Pancreas (tissue), 10 donors: ENCODE data around the gene IL22. TPM values are rescaled to one million over a fixed set of nuclear protein-coding genes. Genes with fewer than 3 reads are reported as not detected.

ENCODE experiments used
- ATAC-seq, 4 donors: fragments of 200-7000 bp; cut with Tn5 transposase; one replicate each; pipeline versions ENCODE4 v1.8.0 to v1.9.1; 2020; ENCODE audit warnings: mild to moderate bottlenecking in 4 of 4, moderate library complexity in 4 of 4
- DNase-seq, 6 donors: peaks; one replicate each; pipeline ENCODE4 v3.0.0-alpha.2; 2020
- FAIRE-seq: peaks from 2 replicates; lab custom pipeline; 2012; peaks lifted over from hg19 to GRCh38; lab: Jason Lieb, UNC
- H3K27ac ChIP-seq, 4 donors: fragments of 200-600 bp; sonication (generic); 1 replicate in 3 of 4; 2 replicates in 1 of 4; pipeline versions ENCODE4 v1.5.0 to v1.8.0; 2020
- H3K27me3 ChIP-seq, 4 donors: fragments of 200-600 bp; one replicate each; pipeline ENCODE4 v1.8.0; 2021
- H3K36me3 ChIP-seq, 3 donors: fragments of 200-600 bp; sonication (generic) in 1 of 3; one replicate each; pipeline versions ENCODE4 v1.5.0 to v1.8.0; 2020 to 2021
- H3K4me1 ChIP-seq, 3 donors: fragments of 200-600 bp; one replicate each; pipeline ENCODE4 v1.8.0; 2021
- H3K4me3 ChIP-seq, 4 donors: fragments of 200-600 bp; sonication (generic) in 2 of 4; one replicate each; pipeline versions ENCODE4 v1.5.0 to v1.8.0; 2020 to 2021
- H3K9me3 ChIP-seq, 4 donors: fragments of 200-600 bp; one replicate each; pipeline ENCODE4 v1.8.0; 2021
- CTCF ChIP-seq, 4 donors: fragments of 200-600 bp; sonication (generic) in 3 of 4; IDR thresholded peaks; one replicate each; pipeline versions ENCODE4 v1.5.0 to v1.8.0; 2021; ENCODE audit warnings: antibody characterized with exemption in 4 of 4
- WGBS, 2 donors: extraction: QIAGEN DNeasy Blood & Tissue Kit; methylation state at CpG; one replicate each; pipeline ENCODE4 v1.1.7; 2013; 5-methylcytosine and 5-hydroxymethylcytosine counted together
- intact Hi-C, 3 donors: fragments of 100-400 bp; cut with DNase I; formaldehyde crosslinking; loops; one replicate each; pipeline versions ENCODE4 v1.11.1 to v1.14.2; 2022
- polyA plus RNA-seq, 2 donors: library from polyadenylated mRNA; stranded (reverse); fragments of 200-250 nt; gene quantifications; one replicate each; pipeline ENCODE4 v1.2.3, GENCODE V29; 2013
- total RNA-seq, 6 donors: library from RNA; stranded (reverse); fragmentation: NEBNext Ultra II Directional in 4 of 6; extraction: Animal tissue kit (Norgen Biotek cat#: 25700) in 4 of 6; gene quantifications; one replicate each; pipeline versions ENCODE4 v1.2.1 to v1.2.4, GENCODE V29; 2021 to 2023
- donor health status: healthy with polysubstance abuse.
- donor health status: DM: no; HTN: no; CAD: no; lungs with moderate emphysema.
- donor health status: DM: no; HTN: no; CAD: no.
- donor health status: control.
- donor health status: control.
- donor health status: Bipolar disorder and iron deficiency.
- donor health status: DM: yes; HTN: yes; CAD: no.
- donor health status: DM: no; HTN: no; CAD: no.
- donor health status: DM: no; HTN: no; CAD: no.
- donor health status: DM: yes; HTN: yes; CAD: no.

IL22 gene
- total and polyA plus RNA-seq, 8 donors, result not detected

- DNase-seq, result no peak
- Histone ChIP-seq H3K36me3 (no peaks in the 10 kb centered on the region), H3K9me3 (no peaks in the 10 kb centered on the region), H3K4me3 (no peak overlapping the region), H3K27ac (no peak overlapping the region), H3K4me1 (no peaks in the 10 kb centered on the region), H3K27me3 (no peaks in the 10 kb centered on the region)
- intact Hi-C loops, result no loop called here
- TF ChIP-seq CTCF (IDR thresholded peaks at IDR 0.05), result no peak
- no peak for ATAC-seq
- peak; percentile 64 for FAIRE-seq
These were observed 5.6 kb downstream of the IL22 start for GRCh38 chr12:68247785-68248184.

- intact Hi-C loops, result no loop called here
- Histone ChIP-seq H3K27ac (no peak overlapping the region), H3K4me1 (no peaks in the 10 kb centered on the region), H3K4me3 (no peak overlapping the region), H3K9me3 (no peaks in the 10 kb centered on the region), H3K36me3 (no peaks in the 10 kb centered on the region), H3K27me3 (no peaks in the 10 kb centered on the region)
- DNase-seq (peak in 1 of 6 donors; percentile 21), ATAC-seq (no peak), FAIRE-seq (no peak)
- 94 to 98% methylated on average over 6 of the region's 6 CpGs for WGBS, 2 donors
- no peak for TF ChIP-seq CTCF (IDR thresholded peaks at IDR 0.05)
These were observed 7.1 kb downstream of the IL22 start for GRCh38 chr12:68246350-68246749.

GRCh38 chr12:68245180-68246021 is 8.0 kb downstream of the IL22 start:
- Histone ChIP-seq H3K36me3 (no peaks in the 10 kb centered on the region), H3K4me1 (no peaks in the 10 kb centered on the region), H3K27me3 (no peaks in the 10 kb centered on the region), H3K27ac (no peak overlapping the region), H3K9me3 (no peaks in the 10 kb centered on the region), H3K4me3 (no peak overlapping the region)
- intact Hi-C loops, result no loop called here
- no peak for TF ChIP-seq CTCF (IDR thresholded peaks at IDR 0.05)
- 36% methylated on average over 6 of the region's 6 CpGs for WGBS, 2 donors
- FAIRE-seq, result no peak
- peak in 3 of 4 donors; percentile 32 to 45 (median 42) for ATAC-seq
- DNase-seq, result no peak

GRCh38 chr12:68242777-68243176 is 10.6 kb downstream of the IL22 start:
- intact Hi-C loops, result no loop called here
- FAIRE-seq (no peak), DNase-seq (no peak), ATAC-seq (no peak)
- no peak overlapping the region for H3K27ac ChIP-seq
- no peak for TF ChIP-seq CTCF (IDR thresholded peaks at IDR 0.05)
- H3K27me3 ChIP-seq, result no peaks in the 10 kb centered on the region
- no peaks in the 10 kb centered on the region for H3K9me3 ChIP-seq
- H3K4me1 ChIP-seq, result no peaks in the 10 kb centered on the region
- H3K4me3 ChIP-seq, result no peak overlapping the region
- no peaks in the 10 kb centered on the region for H3K36me3 ChIP-seq

GRCh38 chr12:68240975-68241374 is 12.4 kb downstream of the IL22 start:
- DNase-seq (no peak), ATAC-seq (peak in 2 of 4 donors; percentile 34 to 56), FAIRE-seq (no peak)
- no peak overlapping the region for H3K4me3 ChIP-seq
- 77 to 80% methylated on average over 1 of the region's 1 CpG for WGBS, 2 donors
- no peak for TF ChIP-seq CTCF (IDR thresholded peaks at IDR 0.05)
- intact Hi-C loops, result no loop called here
- H3K4me1 ChIP-seq, result peaks cover 0 to 5% (median 0%) of the 10 kb centered on the region in 3 donors
- H3K27ac ChIP-seq, result no peak overlapping the region
- no peaks in the 10 kb centered on the region for H3K9me3 ChIP-seq
- no peaks in the 10 kb centered on the region for H3K36me3 ChIP-seq
- H3K27me3 ChIP-seq, result no peaks in the 10 kb centered on the region
